Measurements from ENCODE around the gene NUDT14.

Gene NUDT14

GRCh38 chr14:105169776-105170655 is 11.1 kb downstream of the NUDT14 start:
- TF ChIP-seq SUZ12 (IDR thresholded peaks at IDR 0.05; ENCODE audit: extremely low read depth, insufficient read depth, insufficient read length) = no peak
- TF ChIP-seq YY1 (IDR thresholded peaks at IDR 0.05; ENCODE audit: insufficient read depth, insufficient read length) = no peak
- TF ChIP-seq ZNF274 (IDR thresholded peaks at IDR 0.05; ENCODE audit: low read depth, low read length) = no peak
- no peaks in the 10 kb centered on the region for H3K27me3 ChIP-seq (ENCODE audit: insufficient read depth, insufficient read length)
- H3K9ac ChIP-seq (ENCODE audit: insufficient read length, low read depth) = no peak overlapping the region
- no peak for DNase-seq (ENCODE audit: low read depth, low spot score)
- no peak overlapping the region for H3K4me3 ChIP-seq (ENCODE audit: insufficient read length, low read depth)
- peaks cover 17% of the 10 kb centered on the region for H3K4me1 ChIP-seq (ENCODE audit: insufficient read depth, insufficient read length)
- H3K36me3 ChIP-seq (ENCODE audit: insufficient read depth, insufficient read length, low read length) = peaks cover 3% of the 10 kb centered on the region
- H3K9me3 ChIP-seq (ENCODE audit: insufficient read depth, low read length) = no peaks in the 10 kb centered on the region

GRCh38 chr14:105168979-105169507 is 12.1 kb downstream of the NUDT14 start:
- Histone ChIP-seq H3K4me3 (ENCODE audit: insufficient read length, low read depth) (peak overlapping the region; percentile 15), H3K9ac (ENCODE audit: insufficient read length, low read depth) (no peak overlapping the region), H3K4me1 (ENCODE audit: insufficient read depth, insufficient read length) (peaks cover 23% of the 10 kb centered on the region), H3K27me3 (ENCODE audit: insufficient read depth, insufficient read length) (no peaks in the 10 kb centered on the region), H3K9me3 (ENCODE audit: insufficient read depth, low read length) (no peaks in the 10 kb centered on the region), H3K36me3 (ENCODE audit: insufficient read depth, insufficient read length, low read length) (peaks cover 3% of the 10 kb centered on the region)
- DNase-seq (ENCODE audit: low read depth, low spot score) = no peak
- TF ChIP-seq YY1 (IDR thresholded peaks at IDR 0.05; ENCODE audit: insufficient read depth, insufficient read length) (no peak), ZNF274 (IDR thresholded peaks at IDR 0.05; ENCODE audit: low read depth, low read length) (no peak), SUZ12 (IDR thresholded peaks at IDR 0.05; ENCODE audit: extremely low read depth, insufficient read depth, insufficient read length) (no peak)

GRCh38 chr14:105168496-105168978 is 12.6 kb downstream of the NUDT14 start, which contains the start of gene JAG2:
TSS of gene JAG2 (minus strand) at chr14:105168776. CDS start at chr14:105168420, 356 bp downstream.
- DNase-seq (ENCODE audit: low read depth, low spot score) = no peak
- peak within 1 kb of the TSS; percentile 67 for H3K9ac ChIP-seq (ENCODE audit: insufficient read length, low read depth)
- peak within 1 kb of the TSS; percentile 57 for H3K4me3 ChIP-seq (ENCODE audit: insufficient read length, low read depth)

GRCh38 chr14:105168093-105168420 is 13.1 kb downstream of the NUDT14 start:
- no peak for DNase-seq (ENCODE audit: low read depth, low spot score)
- H3K9me3 ChIP-seq (ENCODE audit: insufficient read depth, low read length) = no peaks in the 10 kb centered on the region
- no peaks in the 10 kb centered on the region for H3K27me3 ChIP-seq (ENCODE audit: insufficient read depth, insufficient read length)
- TF ChIP-seq YY1 (IDR thresholded peaks at IDR 0.05; ENCODE audit: insufficient read depth, insufficient read length) = no peak
- TF ChIP-seq ZNF274 (IDR thresholded peaks at IDR 0.05; ENCODE audit: low read depth, low read length) = no peak
- no peak for TF ChIP-seq SUZ12 (IDR thresholded peaks at IDR 0.05; ENCODE audit: extremely low read depth, insufficient read depth, insufficient read length)
- peaks cover 3% of the 10 kb centered on the region for H3K36me3 ChIP-seq (ENCODE audit: insufficient read depth, insufficient read length, low read length)
- peak overlapping the region; percentile 57 for H3K4me3 ChIP-seq (ENCODE audit: insufficient read length, low read depth)
- peak overlapping the region; percentile 67 for H3K9ac ChIP-seq (ENCODE audit: insufficient read length, low read depth)
- peaks cover 30% of the 10 kb centered on the region for H3K4me1 ChIP-seq (ENCODE audit: insufficient read depth, insufficient read length)

More at GRCh38 chr14:105168496-105168978, 12.6 kb downstream of the NUDT14 start, which contains the start of gene JAG2:
- Histone ChIP-seq H3K4me1 (ENCODE audit: insufficient read depth, insufficient read length) (peaks cover 25% of the 10 kb centered on the region), H3K27me3 (ENCODE audit: insufficient read depth, insufficient read length) (no peaks in the 10 kb centered on the region), H3K36me3 (ENCODE audit: insufficient read depth, insufficient read length, low read length) (peaks cover 3% of the 10 kb centered on the region), H3K9me3 (ENCODE audit: insufficient read depth, low read length) (no peaks in the 10 kb centered on the region)
- TF ChIP-seq SUZ12 (IDR thresholded peaks at IDR 0.05; ENCODE audit: extremely low read depth, insufficient read depth, insufficient read length) (no peak), ZNF274 (IDR thresholded peaks at IDR 0.05; ENCODE audit: low read depth, low read length) (no peak), YY1 (IDR thresholded peaks at IDR 0.05; ENCODE audit: insufficient read depth, insufficient read length) (no peak)

GRCh38 chr14:105167303-105168092 is 13.6 kb downstream of the NUDT14 start:
- DNase-seq (ENCODE audit: low read depth, low spot score) = no peak
- no peak for TF ChIP-seq YY1 (IDR thresholded peaks at IDR 0.05; ENCODE audit: insufficient read depth, insufficient read length)
- no peak for TF ChIP-seq ZNF274 (IDR thresholded peaks at IDR 0.05; ENCODE audit: low read depth, low read length)
- TF ChIP-seq SUZ12 (IDR thresholded peaks at IDR 0.05; ENCODE audit: extremely low read depth, insufficient read depth, insufficient read length) = no peak
- no peaks in the 10 kb centered on the region for H3K9me3 ChIP-seq (ENCODE audit: insufficient read depth, low read length)
- H3K4me1 ChIP-seq (ENCODE audit: insufficient read depth, insufficient read length) = peaks cover 33% of the 10 kb centered on the region
- H3K36me3 ChIP-seq (ENCODE audit: insufficient read depth, insufficient read length, low read length) = peaks cover 3% of the 10 kb centered on the region
- H3K9ac ChIP-seq (ENCODE audit: insufficient read length, low read depth) = peak overlapping the region; percentile 67
- peak overlapping the region; percentile 57 for H3K4me3 ChIP-seq (ENCODE audit: insufficient read length, low read depth)
- H3K27me3 ChIP-seq (ENCODE audit: insufficient read depth, insufficient read length) = no peaks in the 10 kb centered on the region

- peaks cover 3% of the 10 kb centered on the region for H3K36me3 ChIP-seq (ENCODE audit: insufficient read depth, insufficient read length, low read length)
- H3K9me3 ChIP-seq (ENCODE audit: insufficient read depth, low read length) = no peaks in the 10 kb centered on the region
- peaks cover 36% of the 10 kb centered on the region for H3K4me1 ChIP-seq (ENCODE audit: insufficient read depth, insufficient read length)
- H3K27me3 ChIP-seq (ENCODE audit: insufficient read depth, insufficient read length) = no peaks in the 10 kb centered on the region
- H3K9ac ChIP-seq (ENCODE audit: insufficient read length, low read depth) = peak overlapping the region; percentile 67
- TF ChIP-seq SUZ12 (IDR thresholded peaks at IDR 0.05; ENCODE audit: extremely low read depth, insufficient read depth, insufficient read length) (no peak), YY1 (IDR thresholded peaks at IDR 0.05; ENCODE audit: insufficient read depth, insufficient read length) (no peak)
- H3K4me3 ChIP-seq (ENCODE audit: insufficient read length, low read depth) = no peak overlapping the region
- no peak for DNase-seq (ENCODE audit: low read depth, low spot score)
Observed at GRCh38 chr14:105166571-105167302, 14.4 kb downstream of the NUDT14 start.
